Measurements from ENCODE around the gene FAM13A. TPM values are rescaled to one million over a fixed set of nuclear protein-coding genes. Genes with fewer than 3 reads are reported as not detected.
"Not testable (repeated sequence)": the region's sequence is repeated elsewhere in the genome, so short reads cannot be mapped to it uniquely, and the experiment has no call there.

Gene FAM13A
- total RNA-seq, 2 experiments from 2014 or later, result 5.0 to 5.1 TPM

DNA sequence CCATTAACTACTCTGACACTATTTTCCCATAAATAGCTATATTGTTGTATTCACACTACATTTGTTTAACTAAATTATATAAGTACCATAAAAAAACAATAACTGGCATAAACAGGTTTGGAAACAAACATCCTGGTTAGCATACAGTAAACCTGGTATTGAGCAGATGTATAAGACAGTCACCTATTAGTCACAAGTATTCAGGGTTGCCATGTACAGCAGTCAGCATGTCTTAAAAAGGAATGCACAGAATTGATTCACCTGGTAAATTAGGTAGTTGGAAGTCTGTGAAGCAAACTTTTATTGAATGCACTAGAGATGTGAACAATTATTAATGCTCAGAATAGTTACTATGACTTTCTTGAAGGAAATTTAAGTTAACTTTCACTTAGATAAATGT, 137.9 kb downstream of the FAM13A start:
- ChIA-PET CTCF (no interaction called here), POLR2A (no interaction called here)
- peaks cover 2% of the 10 kb centered on the region for H3K36me3 Mint-ChIP-seq (ENCODE audit: low read depth)
- no peak for DNase-seq
- no peaks in the 10 kb centered on the region for H3K4me1 Mint-ChIP-seq
- no peaks in the 10 kb centered on the region for H3K27me3 Mint-ChIP-seq
- no peak overlapping the region for H3K27ac Mint-ChIP-seq
- H3K4me3 Mint-ChIP-seq, result no peak overlapping the region
- ATAC-seq, result no peak
- intact Hi-C loops (cut with DNase I, micrococcal nuclease), result no loop called here
- H3K9me3 Mint-ChIP-seq (ENCODE audit: low read depth), result peaks cover 2% of the 10 kb centered on the region

DNA sequence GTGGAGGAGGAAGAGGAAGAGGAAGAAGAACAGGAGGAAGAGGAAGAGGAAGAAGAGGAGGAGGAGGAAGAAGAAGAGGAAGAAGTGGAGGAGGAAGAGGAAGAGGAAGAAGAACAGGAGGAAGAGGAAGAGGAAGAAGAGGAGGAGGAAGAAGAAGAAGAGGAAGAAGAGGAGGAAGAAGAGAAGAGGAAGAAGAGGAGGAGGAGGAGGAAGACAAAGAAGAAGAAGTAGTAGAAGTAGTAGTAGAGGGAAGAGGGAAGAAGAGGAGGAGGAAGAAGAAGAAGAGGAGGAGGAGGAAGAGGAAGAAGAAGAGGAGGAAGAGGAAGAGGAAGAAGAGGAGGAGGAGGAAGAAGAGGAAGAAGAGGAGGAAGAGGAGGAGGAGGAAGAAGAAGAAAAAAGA, 143.8 kb downstream of the FAM13A start:
- H3K4me3 Mint-ChIP-seq; intact Hi-C loops (cut with DNase I, micrococcal nuclease); DNase-seq; H3K27ac Mint-ChIP-seq; H3K4me1 Mint-ChIP-seq; POLR2A ChIA-PET; H3K36me3 Mint-ChIP-seq (ENCODE audit: low read depth); H3K27me3 Mint-ChIP-seq; ATAC-seq; H3K9me3 Mint-ChIP-seq (ENCODE audit: low read depth); CTCF ChIA-PET: not testable (repeated sequence)

DNA sequence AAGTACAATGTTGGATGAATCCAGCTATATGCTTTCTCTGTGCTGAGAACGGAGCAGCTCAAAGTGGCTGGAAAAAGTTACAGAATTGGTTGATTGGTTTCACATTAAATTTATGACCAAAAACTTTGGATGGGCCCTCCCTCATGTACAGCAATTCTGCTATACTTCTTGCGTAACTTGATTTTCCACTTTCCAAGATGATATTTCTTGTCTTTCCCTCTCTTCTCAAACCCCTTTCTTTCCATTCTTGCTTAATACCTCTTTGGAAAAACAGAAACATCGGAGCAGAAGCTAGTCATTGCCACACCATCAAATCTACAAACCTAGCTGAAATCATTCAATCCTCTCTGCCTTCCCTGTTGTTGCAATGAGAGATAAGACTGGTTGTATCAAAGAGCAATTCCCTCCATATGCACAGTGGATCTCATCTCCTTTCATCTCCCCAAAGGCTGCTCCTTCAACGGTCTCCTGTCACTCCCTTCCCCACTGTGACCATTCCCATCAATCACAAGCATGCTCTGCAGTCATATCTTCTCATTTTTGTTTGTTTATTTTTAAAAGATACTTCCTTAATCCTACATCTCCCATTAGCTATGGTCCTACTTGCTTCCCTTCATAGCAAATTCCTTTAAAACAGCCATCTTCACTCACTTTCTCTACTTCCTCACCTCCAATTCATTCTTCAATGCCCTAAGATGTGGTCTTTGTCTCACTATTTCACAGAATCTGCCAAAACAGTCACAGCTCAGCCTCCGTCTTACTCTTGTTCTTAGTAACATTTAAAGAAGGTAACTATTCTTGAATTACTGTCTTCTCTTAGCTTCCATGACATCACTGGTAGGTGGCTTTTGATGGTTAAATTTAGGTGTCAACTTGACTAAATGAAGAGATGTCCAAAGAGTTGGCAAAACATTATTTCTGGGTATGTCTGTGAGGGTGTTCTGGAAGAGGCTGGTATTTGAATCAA, 145.5 kb downstream of the FAM13A start:
- peak; percentile 9 for DNase-seq
- intact Hi-C loops (cut with DNase I, micrococcal nuclease), result no loop called here
- Mint-ChIP-seq H3K9me3 (ENCODE audit: low read depth) (no peaks in the 10 kb centered on the region), H3K36me3 (ENCODE audit: low read depth) (no peaks in the 10 kb centered on the region), H3K4me3 (no peak overlapping the region), H3K27me3 (no peaks in the 10 kb centered on the region), H3K4me1 (no peaks in the 10 kb centered on the region), H3K27ac (no peak overlapping the region)
- peak; percentile 89 for ATAC-seq
- CTCF ChIA-PET, result interaction anchor here (0.8 kb wide), 1 partner anchor 91 kb away, joined by 3 read pairs; no protein-coding TSS in a partner anchor
- POLR2A ChIA-PET, result no interaction called here

DNA sequence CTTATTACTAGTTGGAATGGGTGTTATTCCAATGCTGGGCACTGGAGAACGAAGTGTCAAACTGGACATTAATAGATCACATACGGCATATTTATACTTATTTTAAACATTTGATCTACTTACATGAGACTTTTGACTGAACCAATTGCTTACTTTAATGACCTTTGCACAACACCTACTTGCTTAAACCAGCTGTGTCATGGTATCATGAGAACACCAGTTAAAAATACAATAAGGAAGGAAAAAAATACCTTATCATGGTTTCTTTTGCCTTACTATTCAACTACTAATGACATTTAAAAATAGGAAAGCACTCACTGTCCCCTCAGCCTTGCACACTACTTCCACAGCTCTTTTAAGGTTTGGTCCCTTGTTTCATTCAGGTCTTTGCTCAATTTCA, 146.9 kb downstream of the FAM13A start:
- peaks cover 2% of the 10 kb centered on the region for H3K27me3 Mint-ChIP-seq
- ChIA-PET POLR2A (interaction anchor here (0.7 kb wide), 1 partner anchor 38 kb away, joined by 6 read pairs; no protein-coding TSS in a partner anchor), CTCF (no interaction called here)
- H3K4me3 Mint-ChIP-seq, result no peak overlapping the region
- H3K27ac Mint-ChIP-seq, result no peak overlapping the region
- DNase-seq (no peak), ATAC-seq (no peak)
- H3K36me3 Mint-ChIP-seq (ENCODE audit: low read depth), result no peaks in the 10 kb centered on the region
- intact Hi-C loops (cut with DNase I, micrococcal nuclease), result no loop called here
- H3K4me1 Mint-ChIP-seq, result no peaks in the 10 kb centered on the region
- no peaks in the 10 kb centered on the region for H3K9me3 Mint-ChIP-seq (ENCODE audit: low read depth)

DNA sequence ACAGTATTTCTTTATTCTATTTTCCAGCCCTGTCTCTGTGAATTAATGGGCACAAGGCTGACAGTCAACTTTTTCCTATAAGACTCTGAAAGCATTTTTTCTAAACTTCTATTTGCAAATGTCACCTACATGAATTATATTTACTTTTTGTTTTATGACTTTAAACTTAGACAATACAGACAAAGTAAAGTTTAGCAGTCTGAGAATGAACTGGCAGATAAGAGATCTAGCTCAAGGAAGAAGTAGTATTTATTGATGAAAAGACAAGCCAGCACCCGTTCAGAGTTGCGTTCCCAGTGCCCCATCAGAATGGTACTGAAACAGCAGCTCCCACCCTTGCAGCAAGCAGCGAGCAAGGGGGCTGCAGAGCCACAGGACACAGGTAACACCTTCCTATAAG, 148.5 kb downstream of the FAM13A start:
- Mint-ChIP-seq H3K9me3 (ENCODE audit: low read depth) (no peaks in the 10 kb centered on the region), H3K4me3 (no peak overlapping the region), H3K4me1 (no peaks in the 10 kb centered on the region)

DNA sequence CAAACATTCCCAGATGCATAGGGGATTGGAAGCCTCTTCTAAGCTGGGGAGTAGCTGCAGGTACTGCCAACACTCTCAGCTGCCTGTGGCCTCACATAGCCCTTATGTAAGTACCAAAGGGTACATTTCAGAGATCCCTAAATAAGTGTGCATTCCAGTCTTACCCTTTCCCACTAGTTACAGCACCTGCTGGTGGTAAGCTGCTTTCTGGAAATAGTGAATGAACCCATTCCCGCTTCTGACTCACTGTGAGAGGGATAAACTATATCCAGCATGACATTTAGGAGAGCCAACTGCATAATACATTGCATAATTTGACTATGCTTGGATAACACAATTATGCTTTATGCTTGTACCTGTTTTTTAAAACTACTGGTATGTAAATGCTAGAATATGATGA, 149.0 kb downstream of the FAM13A start:
- ChIA-PET POLR2A (no interaction called here), CTCF (interaction anchor here (0.6 to 1.4 kb wide), 2 partner anchors 114 to 175 kb away, joined by 3 to 5 read pairs; no protein-coding TSS in a partner anchor)
- Mint-ChIP-seq H3K4me3 (no peak overlapping the region), H3K9me3 (ENCODE audit: low read depth) (no peaks in the 10 kb centered on the region), H3K36me3 (ENCODE audit: low read depth) (no peaks in the 10 kb centered on the region), H3K4me1 (no peaks in the 10 kb centered on the region), H3K27me3 (peaks cover 2% of the 10 kb centered on the region), H3K27ac (no peak overlapping the region)
- no peak for ATAC-seq
- intact Hi-C loops (cut with DNase I, micrococcal nuclease), result no loop called here
- DNase-seq, result no peak

More for the DNA sequence above, 148.5 kb downstream of the FAM13A start:
- ChIA-PET POLR2A (no interaction called here), CTCF (interaction anchor here (1.4 kb wide), 1 partner anchor 114 kb away, joined by 5 read pairs; no protein-coding TSS in a partner anchor)
- no peak overlapping the region for H3K27ac Mint-ChIP-seq
- ATAC-seq, result no peak
- no peaks in the 10 kb centered on the region for H3K36me3 Mint-ChIP-seq (ENCODE audit: low read depth)
- intact Hi-C loops (cut with DNase I, micrococcal nuclease), result no loop called here
- peaks cover 2% of the 10 kb centered on the region for H3K27me3 Mint-ChIP-seq
- no peak for DNase-seq

DNA sequence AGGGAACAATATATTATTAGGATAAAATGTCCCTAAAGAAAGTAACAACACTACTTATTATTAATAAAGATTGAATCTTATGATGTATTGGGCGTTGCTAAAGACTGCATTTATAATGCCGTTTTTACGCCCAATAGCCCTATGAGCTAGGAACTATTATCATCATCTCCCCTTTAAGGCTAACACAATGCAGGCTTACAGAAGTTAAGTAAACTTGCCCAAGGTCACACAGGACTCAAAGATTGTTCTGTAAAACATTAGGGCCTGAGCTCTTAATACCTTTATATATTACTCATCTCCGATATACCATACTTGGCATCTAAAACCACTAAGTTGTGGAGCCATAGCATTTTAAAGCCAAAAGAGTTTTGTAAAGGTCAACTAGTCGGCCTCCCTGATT, 149.5 kb downstream of the FAM13A start:
- CTCF ChIA-PET, result interaction anchor here (0.6 to 1.4 kb wide), 2 partner anchors 115 to 175 kb away, joined by 3 to 5 read pairs; no protein-coding TSS in a partner anchor
- no peaks in the 10 kb centered on the region for H3K9me3 Mint-ChIP-seq (ENCODE audit: low read depth)
- H3K4me3 Mint-ChIP-seq, result no peak overlapping the region
- intact Hi-C loops (cut with DNase I, micrococcal nuclease), result no loop called here
- DNase-seq (no peak), ATAC-seq (no peak)
- POLR2A ChIA-PET, result no interaction called here
- no peak overlapping the region for H3K27ac Mint-ChIP-seq
- peaks cover 2% of the 10 kb centered on the region for H3K27me3 Mint-ChIP-seq
- H3K36me3 Mint-ChIP-seq (ENCODE audit: low read depth), result no peaks in the 10 kb centered on the region
- H3K4me1 Mint-ChIP-seq, result no peaks in the 10 kb centered on the region

DNA sequence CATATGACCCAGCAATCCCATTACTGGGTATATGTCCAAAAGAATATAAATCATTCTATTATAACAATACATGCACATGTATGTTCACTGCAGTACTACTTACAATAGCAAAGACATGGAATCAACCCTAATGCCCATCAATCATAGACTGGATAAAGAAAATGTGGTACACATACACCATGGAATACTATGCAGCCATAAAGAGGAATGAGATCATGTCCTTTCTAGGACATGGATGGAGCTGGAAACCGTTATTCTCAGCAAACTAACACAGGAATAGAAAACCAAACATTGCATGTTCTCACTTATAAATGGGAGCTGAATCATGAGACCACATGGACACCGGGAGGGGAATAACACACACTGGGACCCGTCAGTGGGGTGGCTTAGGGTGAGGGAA, 152.7 kb downstream of the FAM13A start:
- H3K4me1 Mint-ChIP-seq; H3K27ac Mint-ChIP-seq; DNase-seq; H3K36me3 Mint-ChIP-seq (ENCODE audit: low read depth); CTCF ChIA-PET; intact Hi-C loops (cut with DNase I, micrococcal nuclease); H3K4me3 Mint-ChIP-seq; POLR2A ChIA-PET; H3K9me3 Mint-ChIP-seq (ENCODE audit: low read depth); H3K27me3 Mint-ChIP-seq; ATAC-seq: not testable (repeated sequence)

DNA sequence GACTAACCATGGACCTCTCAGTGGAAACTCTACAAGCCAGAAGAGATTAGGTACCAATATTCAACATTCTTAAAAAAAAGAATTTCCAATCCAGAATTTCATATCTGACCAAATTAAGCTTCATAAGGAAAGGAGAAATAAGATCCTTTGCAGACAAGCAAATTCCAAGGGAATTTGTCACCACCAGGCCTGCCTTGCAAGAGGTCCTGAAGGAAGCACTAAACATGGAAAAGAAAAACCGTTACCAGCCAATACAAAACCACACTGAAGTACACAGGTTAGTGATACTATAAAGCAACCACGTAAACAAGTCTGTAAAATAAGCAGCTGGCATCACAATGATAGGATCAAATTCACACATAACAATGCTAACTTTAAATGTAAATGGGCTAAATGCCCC, 156.6 kb downstream of the FAM13A start:
- ChIA-PET POLR2A (no interaction called here), CTCF (interaction anchor here (1.1 kb wide), 1 partner anchor 52 kb away, joined by 4 read pairs; no protein-coding TSS in a partner anchor)
- Mint-ChIP-seq H3K27me3 (peaks cover 4% of the 10 kb centered on the region), H3K27ac (no peak overlapping the region), H3K36me3 (ENCODE audit: low read depth) (no peaks in the 10 kb centered on the region), H3K4me1 (no peaks in the 10 kb centered on the region), H3K4me3 (no peak overlapping the region), H3K9me3 (ENCODE audit: low read depth) (peaks cover 9% of the 10 kb centered on the region)
- intact Hi-C loops (cut with DNase I, micrococcal nuclease), result no loop called here
- no peak for ATAC-seq
- no peak for DNase-seq

DNA sequence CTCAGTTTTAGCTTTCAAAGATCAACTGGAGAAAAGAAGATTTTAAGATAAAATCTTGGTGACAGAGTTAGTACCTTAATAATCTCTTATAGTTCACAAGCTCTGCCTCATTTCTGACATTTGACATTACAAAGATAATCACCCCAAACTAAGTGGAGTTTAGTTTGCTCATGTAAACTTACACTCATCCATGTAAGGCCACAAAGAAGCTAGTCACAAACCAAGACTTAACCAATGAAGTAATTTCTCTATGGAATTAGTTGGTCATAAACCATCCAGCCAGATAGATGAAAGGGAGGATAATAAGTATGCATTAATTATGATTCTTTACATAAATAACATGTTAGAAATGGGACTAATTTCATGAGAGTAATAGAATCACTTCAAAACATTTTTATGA, 159.2 kb downstream of the FAM13A start:
- POLR2A ChIA-PET, result no interaction called here
- H3K27me3 Mint-ChIP-seq, result peaks cover 3% of the 10 kb centered on the region
- H3K27ac Mint-ChIP-seq, result no peak overlapping the region
- H3K4me3 Mint-ChIP-seq, result no peak overlapping the region
- peaks cover 9% of the 10 kb centered on the region for H3K9me3 Mint-ChIP-seq (ENCODE audit: low read depth)
- H3K36me3 Mint-ChIP-seq (ENCODE audit: low read depth), result no peaks in the 10 kb centered on the region
- no peaks in the 10 kb centered on the region for H3K4me1 Mint-ChIP-seq
- ATAC-seq (no peak), DNase-seq (no peak)
- CTCF ChIA-PET, result interaction anchor here (0.6 to 0.8 kb wide), 2 partner anchors 19 to 105 kb away, joined by 3 read pairs; no protein-coding TSS in a partner anchor
- intact Hi-C loops (cut with DNase I, micrococcal nuclease), result no loop called here

DNA sequence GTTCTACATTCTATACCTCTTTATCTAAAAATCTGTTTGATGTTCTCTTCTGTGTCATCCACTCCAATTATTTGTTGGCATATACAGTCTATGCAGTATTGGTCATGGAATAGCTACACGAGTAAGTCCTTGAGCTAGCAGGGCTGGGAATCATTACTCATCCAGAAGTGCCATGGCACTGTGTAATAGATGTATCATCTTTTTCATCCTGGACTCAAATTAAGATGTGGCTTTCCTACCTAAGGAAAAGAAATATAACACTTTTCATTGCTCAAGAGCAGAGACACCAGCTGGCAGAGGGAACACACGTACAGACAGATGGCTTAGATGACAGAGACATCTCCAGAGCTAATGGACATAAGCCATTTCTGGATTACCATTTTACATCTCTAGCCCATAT, 159.8 kb downstream of the FAM13A start:
- DNase-seq, result no peak
- H3K4me3 Mint-ChIP-seq, result no peak overlapping the region
- H3K9me3 Mint-ChIP-seq (ENCODE audit: low read depth), result peaks cover 9% of the 10 kb centered on the region
- no peak for ATAC-seq
- H3K27me3 Mint-ChIP-seq, result peaks cover 3% of the 10 kb centered on the region
- ChIA-PET CTCF (interaction anchor here (0.8 kb wide), 1 partner anchor 18 kb away, joined by 3 read pairs; no protein-coding TSS in a partner anchor), POLR2A (no interaction called here)
- H3K4me1 Mint-ChIP-seq, result no peaks in the 10 kb centered on the region
- intact Hi-C loops (cut with DNase I, micrococcal nuclease), result no loop called here
- H3K27ac Mint-ChIP-seq, result no peak overlapping the region
- no peaks in the 10 kb centered on the region for H3K36me3 Mint-ChIP-seq (ENCODE audit: low read depth)

DNA sequence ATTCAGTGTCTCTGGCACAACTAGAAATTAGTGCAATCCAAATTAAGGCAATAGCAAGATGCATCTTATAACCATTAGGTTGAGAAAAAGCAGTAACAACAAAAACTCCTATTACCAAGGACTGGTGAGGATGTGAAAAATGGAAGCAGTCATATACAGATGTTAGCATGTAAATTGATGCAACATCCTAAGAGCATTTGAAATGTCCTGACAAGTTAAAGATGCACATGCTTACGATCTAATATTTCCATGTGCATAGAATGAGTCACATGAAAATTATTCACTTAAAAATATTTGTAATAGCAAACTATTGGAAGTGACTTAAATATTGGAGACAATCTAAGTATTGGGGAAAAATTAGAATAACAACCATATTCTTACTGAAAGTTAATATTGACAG, 163.0 kb downstream of the FAM13A start:
- no peak for ATAC-seq
- Mint-ChIP-seq H3K4me1 (no peaks in the 10 kb centered on the region), H3K27me3 (no peaks in the 10 kb centered on the region), H3K9me3 (ENCODE audit: low read depth) (no peaks in the 10 kb centered on the region), H3K36me3 (ENCODE audit: low read depth) (no peaks in the 10 kb centered on the region), H3K4me3 (no peak overlapping the region), H3K27ac (no peak overlapping the region)
- intact Hi-C loops (cut with DNase I, micrococcal nuclease), result no loop called here
- ChIA-PET CTCF (no interaction called here), POLR2A (no interaction called here)
- no peak for DNase-seq

Data from activated CD4-positive, alpha-beta T cell treated with anti-CD3 and anti-CD28 coated beads for 36 hours (primary cell).